HepG2 (cell line): Measurements from ENCODE around the gene HLA-DOA. TPM values are rescaled to one million over a fixed set of nuclear protein-coding genes. Genes with fewer than 3 reads are reported as not detected.

Experiments used
- ARNTL ChIP-seq: sonication (generic); formaldehyde crosslinking; IDR thresholded peaks from 2 replicates; pipeline ENCODE4 v1.4.0; 2020; ENCODE audit warnings: mild to moderate bottlenecking, missing genetic modification reagents
- HOXA7 ChIP-seq: sonication (generic); formaldehyde crosslinking; IDR thresholded peaks from 2 replicates; pipeline ENCODE4 v1.8.1; 2022; ENCODE audit warnings: mild to moderate bottlenecking, missing genetic modification reagents, moderate library complexity
- POLR2AphosphoS2 ChIP-seq: IDR thresholded peaks from 2 replicates; pipeline ENCODE4 v1.6.1; 2011; ENCODE audit warnings: low read depth, low read length, improper control_type of control experiment
- SMAD3 ChIP-seq: sonication (generic); formaldehyde crosslinking; IDR thresholded peaks from 2 replicates; pipeline ENCODE4 v1.4.0; 2020; ENCODE audit warnings: missing genetic modification reagents
- polyA plus RNA-seq, 8 experiments: library from polyadenylated mRNA; depleted of rRNA in 3 of 8; stranded (reverse) in 7 of 8; unstranded in 1 of 8; fragments of >200 nt; fragmentation: Illumina TruSeq in 4 of 8; extraction: Trizol in 4 of 8; gene quantifications; 2 replicates each; pipeline versions ENCODE4 v1.2.1 to v1.2.3, GENCODE V29; 2011 to 2016; ENCODE audit warnings: low read depth in 4 of 8, missing spikeins in 1 of 8, mixed read lengths in 1 of 8; ENCODE audit not compliant: insufficient read depth in 1 of 8
- total RNA-seq, 5 experiments: library from RNA; depleted of rRNA; stranded (reverse); fragments of >200 nt; fragmentation: Illumina TruSeq; extraction: Trizol; gene quantifications; 2 replicates each; pipeline ENCODE4 v1.2.3, GENCODE V29; 2016; ENCODE audit warnings: low read depth in 1 of 5
- TF ChIP-seq, protein P1 (sequence below): fragments of 450-650 bp; IDR thresholded peaks from 2 replicates; pipeline ENCODE4 v1.6.1; 2016
- TF ChIP-seq, protein P2 (sequence below): sonication (generic); formaldehyde crosslinking; IDR thresholded peaks from 2 replicates; pipeline ENCODE4 v1.4.0; 2020; ENCODE audit warnings: missing genetic modification reagents
- TF ChIP-seq, protein P3 (sequence below): IDR thresholded peaks from 2 replicates; pipeline ENCODE4 v1.6.1; 2012; ENCODE audit warnings: low read length, improper control_type of control experiment
- TF ChIP-seq, protein P4 (sequence below): IDR thresholded peaks from 2 replicates; pipeline ENCODE4 v1.4.0; 2020; ENCODE audit warnings: mild to moderate bottlenecking, missing genetic modification reagents
- TF ChIP-seq, protein P5 (sequence below): sonication (generic); formaldehyde crosslinking; IDR thresholded peaks from 2 replicates; pipeline ENCODE4 v1.5.0; 2020; ENCODE audit warnings: mild to moderate bottlenecking, missing genetic modification reagents, moderate library complexity

Gene HLA-DOA
- total and polyA plus RNA-seq, 2 of the 13 experiments (the other 11 are each of a cell fraction or from before 2014, with no cell fraction given), result 0.03 to 0.09 TPM

DNA sequence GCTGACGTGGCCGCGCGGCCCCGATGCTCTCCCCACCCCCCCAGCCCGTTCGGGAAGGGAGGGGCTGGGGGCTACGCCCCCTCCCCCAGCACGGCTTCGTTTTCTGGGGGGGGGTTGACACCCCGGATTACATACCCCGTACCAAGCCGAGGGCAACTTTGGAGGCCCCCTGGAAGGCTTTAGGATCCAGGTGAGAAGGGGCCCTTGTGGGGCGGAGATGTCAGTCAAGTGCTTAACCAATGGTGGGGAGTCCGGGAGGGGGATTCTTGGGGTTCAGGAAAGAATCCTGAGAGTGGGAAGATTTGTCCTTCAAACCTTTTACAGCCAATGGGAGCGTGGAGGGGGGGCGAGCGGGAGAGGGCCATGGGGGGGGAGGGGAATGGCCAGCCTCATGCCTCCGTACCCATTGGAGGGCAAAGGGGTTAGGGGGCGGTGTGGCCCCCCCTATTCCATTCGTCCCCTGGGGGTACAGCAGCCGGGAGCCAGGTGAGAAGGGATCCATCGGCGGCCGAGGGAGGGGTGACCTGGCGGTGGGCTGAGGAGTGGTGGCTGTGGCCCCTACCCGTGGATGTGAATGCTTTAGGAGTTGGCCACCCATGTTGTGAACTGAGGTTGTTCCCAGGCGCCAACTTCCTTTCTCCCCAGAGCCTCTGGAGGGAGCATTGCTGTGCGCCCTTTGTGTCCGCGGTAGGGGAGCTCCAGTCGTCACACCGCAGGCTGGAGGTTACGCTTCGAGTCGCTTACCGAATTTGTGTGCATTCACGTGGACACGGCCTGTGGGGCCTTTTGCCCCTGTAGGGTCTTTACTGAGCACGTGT, 40.3 kb downstream of the HLA-DOA start (continued):
- TF ChIP-seq, protein P1, sequence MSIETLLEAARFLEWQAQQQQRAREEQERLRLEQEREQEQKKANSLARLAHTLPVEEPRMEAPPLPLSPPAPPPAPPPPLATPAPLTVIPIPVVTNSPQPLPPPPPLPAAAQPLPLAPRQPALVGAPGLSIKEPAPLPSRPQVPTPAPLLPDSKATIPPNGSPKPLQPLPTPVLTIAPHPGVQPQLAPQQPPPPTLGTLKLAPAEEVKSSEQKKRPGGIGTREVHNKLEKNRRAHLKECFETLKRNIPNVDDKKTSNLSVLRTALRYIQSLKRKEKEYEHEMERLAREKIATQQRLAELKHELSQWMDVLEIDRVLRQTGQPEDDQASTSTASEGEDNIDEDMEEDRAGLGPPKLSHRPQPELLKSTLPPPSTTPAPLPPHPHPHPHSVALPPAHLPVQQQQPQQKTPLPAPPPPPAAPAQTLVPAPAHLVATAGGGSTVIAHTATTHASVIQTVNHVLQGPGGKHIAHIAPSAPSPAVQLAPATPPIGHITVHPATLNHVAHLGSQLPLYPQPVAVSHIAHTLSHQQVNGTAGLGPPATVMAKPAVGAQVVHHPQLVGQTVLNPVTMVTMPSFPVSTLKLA, result peak; percentile 51; the same call in 1 of the 2 replicates
- TF ChIP-seq ARNTL (peak; percentile 68; the same call in 1 of the 2 replicates), HOXA7 (no peak), POLR2AphosphoS2 (peak; percentile 42; the same call in 1 of the 2 replicates), SMAD3 (CRISPR knock-in tag) (no peak; the same call in 1 of the 2 replicates)
- TF ChIP-seq, protein P2, sequence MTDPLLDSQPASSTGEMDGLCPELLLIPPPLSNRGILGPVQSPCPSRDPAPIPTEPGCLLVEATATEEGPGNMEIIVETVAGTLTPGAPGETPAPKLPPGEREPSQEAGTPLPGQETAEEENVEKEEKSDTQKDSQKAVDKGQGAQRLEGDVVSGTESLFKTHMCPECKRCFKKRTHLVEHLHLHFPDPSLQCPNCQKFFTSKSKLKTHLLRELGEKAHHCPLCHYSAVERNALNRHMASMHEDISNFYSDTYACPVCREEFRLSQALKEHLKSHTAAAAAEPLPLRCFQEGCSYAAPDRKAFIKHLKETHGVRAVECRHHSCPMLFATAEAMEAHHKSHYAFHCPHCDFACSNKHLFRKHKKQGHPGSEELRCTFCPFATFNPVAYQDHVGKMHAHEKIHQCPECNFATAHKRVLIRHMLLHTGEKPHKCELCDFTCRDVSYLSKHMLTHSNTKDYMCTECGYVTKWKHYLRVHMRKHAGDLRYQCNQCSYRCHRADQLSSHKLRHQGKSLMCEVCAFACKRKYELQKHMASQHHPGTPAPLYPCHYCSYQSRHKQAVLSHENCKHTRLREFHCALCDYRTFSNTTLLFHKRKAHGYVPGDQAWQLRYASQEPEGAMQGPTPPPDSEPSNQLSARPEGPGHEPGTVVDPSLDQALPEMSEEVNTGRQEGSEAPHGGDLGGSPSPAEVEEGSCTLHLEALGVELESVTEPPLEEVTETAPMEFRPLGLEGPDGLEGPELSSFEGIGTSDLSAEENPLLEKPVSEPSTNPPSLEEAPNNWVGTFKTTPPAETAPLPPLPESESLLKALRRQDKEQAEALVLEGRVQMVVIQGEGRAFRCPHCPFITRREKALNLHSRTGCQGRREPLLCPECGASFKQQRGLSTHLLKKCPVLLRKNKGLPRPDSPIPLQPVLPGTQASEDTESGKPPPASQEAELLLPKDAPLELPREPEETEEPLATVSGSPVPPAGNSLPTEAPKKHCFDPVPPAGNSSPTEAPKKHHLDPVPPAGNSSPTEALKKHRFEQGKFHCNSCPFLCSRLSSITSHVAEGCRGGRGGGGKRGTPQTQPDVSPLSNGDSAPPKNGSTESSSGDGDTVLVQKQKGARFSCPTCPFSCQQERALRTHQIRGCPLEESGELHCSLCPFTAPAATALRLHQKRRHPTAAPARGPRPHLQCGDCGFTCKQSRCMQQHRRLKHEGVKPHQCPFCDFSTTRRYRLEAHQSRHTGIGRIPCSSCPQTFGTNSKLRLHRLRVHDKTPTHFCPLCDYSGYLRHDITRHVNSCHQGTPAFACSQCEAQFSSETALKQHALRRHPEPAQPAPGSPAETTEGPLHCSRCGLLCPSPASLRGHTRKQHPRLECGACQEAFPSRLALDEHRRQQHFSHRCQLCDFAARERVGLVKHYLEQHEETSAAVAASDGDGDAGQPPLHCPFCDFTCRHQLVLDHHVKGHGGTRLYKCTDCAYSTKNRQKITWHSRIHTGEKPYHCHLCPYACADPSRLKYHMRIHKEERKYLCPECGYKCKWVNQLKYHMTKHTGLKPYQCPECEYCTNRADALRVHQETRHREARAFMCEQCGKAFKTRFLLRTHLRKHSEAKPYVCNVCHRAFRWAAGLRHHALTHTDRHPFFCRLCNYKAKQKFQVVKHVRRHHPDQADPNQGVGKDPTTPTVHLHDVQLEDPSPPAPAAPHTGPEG (CRISPR knock-in tag), result peak; percentile 57; the same call in 1 of the 2 replicates
- TF ChIP-seq, protein P3, sequence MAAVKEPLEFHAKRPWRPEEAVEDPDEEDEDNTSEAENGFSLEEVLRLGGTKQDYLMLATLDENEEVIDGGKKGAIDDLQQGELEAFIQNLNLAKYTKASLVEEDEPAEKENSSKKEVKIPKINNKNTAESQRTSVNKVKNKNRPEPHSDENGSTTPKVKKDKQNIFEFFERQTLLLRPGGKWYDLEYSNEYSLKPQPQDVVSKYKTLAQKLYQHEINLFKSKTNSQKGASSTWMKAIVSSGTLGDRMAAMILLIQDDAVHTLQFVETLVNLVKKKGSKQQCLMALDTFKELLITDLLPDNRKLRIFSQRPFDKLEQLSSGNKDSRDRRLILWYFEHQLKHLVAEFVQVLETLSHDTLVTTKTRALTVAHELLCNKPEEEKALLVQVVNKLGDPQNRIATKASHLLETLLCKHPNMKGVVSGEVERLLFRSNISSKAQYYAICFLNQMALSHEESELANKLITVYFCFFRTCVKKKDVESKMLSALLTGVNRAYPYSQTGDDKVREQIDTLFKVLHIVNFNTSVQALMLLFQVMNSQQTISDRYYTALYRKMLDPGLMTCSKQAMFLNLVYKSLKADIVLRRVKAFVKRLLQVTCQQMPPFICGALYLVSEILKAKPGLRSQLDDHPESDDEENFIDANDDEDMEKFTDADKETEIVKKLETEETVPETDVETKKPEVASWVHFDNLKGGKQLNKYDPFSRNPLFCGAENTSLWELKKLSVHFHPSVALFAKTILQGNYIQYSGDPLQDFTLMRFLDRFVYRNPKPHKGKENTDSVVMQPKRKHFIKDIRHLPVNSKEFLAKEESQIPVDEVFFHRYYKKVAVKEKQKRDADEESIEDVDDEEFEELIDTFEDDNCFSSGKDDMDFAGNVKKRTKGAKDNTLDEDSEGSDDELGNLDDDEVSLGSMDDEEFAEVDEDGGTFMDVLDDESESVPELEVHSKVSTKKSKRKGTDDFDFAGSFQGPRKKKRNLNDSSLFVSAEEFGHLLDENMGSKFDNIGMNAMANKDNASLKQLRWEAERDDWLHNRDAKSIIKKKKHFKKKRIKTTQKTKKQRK, result no peak
- TF ChIP-seq, protein P4, sequence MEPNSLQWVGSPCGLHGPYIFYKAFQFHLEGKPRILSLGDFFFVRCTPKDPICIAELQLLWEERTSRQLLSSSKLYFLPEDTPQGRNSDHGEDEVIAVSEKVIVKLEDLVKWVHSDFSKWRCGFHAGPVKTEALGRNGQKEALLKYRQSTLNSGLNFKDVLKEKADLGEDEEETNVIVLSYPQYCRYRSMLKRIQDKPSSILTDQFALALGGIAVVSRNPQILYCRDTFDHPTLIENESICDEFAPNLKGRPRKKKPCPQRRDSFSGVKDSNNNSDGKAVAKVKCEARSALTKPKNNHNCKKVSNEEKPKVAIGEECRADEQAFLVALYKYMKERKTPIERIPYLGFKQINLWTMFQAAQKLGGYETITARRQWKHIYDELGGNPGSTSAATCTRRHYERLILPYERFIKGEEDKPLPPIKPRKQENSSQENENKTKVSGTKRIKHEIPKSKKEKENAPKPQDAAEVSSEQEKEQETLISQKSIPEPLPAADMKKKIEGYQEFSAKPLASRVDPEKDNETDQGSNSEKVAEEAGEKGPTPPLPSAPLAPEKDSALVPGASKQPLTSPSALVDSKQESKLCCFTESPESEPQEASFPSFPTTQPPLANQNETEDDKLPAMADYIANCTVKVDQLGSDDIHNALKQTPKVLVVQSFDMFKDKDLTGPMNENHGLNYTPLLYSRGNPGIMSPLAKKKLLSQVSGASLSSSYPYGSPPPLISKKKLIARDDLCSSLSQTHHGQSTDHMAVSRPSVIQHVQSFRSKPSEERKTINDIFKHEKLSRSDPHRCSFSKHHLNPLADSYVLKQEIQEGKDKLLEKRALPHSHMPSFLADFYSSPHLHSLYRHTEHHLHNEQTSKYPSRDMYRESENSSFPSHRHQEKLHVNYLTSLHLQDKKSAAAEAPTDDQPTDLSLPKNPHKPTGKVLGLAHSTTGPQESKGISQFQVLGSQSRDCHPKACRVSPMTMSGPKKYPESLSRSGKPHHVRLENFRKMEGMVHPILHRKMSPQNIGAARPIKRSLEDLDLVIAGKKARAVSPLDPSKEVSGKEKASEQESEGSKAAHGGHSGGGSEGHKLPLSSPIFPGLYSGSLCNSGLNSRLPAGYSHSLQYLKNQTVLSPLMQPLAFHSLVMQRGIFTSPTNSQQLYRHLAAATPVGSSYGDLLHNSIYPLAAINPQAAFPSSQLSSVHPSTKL (CRISPR knock-in tag), result no peak
- TF ChIP-seq, protein P5, sequence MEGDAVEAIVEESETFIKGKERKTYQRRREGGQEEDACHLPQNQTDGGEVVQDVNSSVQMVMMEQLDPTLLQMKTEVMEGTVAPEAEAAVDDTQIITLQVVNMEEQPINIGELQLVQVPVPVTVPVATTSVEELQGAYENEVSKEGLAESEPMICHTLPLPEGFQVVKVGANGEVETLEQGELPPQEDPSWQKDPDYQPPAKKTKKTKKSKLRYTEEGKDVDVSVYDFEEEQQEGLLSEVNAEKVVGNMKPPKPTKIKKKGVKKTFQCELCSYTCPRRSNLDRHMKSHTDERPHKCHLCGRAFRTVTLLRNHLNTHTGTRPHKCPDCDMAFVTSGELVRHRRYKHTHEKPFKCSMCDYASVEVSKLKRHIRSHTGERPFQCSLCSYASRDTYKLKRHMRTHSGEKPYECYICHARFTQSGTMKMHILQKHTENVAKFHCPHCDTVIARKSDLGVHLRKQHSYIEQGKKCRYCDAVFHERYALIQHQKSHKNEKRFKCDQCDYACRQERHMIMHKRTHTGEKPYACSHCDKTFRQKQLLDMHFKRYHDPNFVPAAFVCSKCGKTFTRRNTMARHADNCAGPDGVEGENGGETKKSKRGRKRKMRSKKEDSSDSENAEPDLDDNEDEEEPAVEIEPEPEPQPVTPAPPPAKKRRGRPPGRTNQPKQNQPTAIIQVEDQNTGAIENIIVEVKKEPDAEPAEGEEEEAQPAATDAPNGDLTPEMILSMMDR (CRISPR knock-in tag), result peak; percentile 30
